Measurements from ENCODE around the gene CROCC2. TPM values are rescaled to one million over a fixed set of nuclear protein-coding genes. Genes with fewer than 3 reads are reported as not detected.

The CROCC2 gene
- polyA plus RNA-seq, 1 of the 3 experiments (the other 2 are of a cell fraction): not detected

GRCh38 chr2:240981871-240982800 lies 76.0 kb downstream of the CROCC2 start:
- Histone ChIP-seq H3K9me3 (no peaks in the 10 kb centered on the region), H3K4me3 (ENCODE audit: low read depth in 2 of 2, low read length in 1 of 2) (no peak overlapping the region), H3K79me2 (ENCODE audit: insufficient read depth) (no peaks in the 10 kb centered on the region), H3F3A (replicated peaks; ENCODE audit: insufficient read depth) (no peaks in the 10 kb centered on the region), H3K9me2 (no peaks in the 10 kb centered on the region), H3K36me3 (replicated peaks in 1 of 2; ENCODE audit: control insufficient read depth in 1 of 2, insufficient read depth in 2 of 2, low read length in 1 of 2) (no peaks in the 10 kb centered on the region), H3K9ac (no peak overlapping the region), H3K4me1 (ENCODE audit: control insufficient read depth in 1 of 2, insufficient read depth in 2 of 2, low read depth in 1 of 2, low read length in 1 of 2) (peaks cover 0 to 5% of the 10 kb centered on the region in 2 experiments; a peak in 1 of 4 replicates), H3K4me2 (no peak overlapping the region), H2AFZ (ENCODE audit: low read depth) (no peak overlapping the region), H4K20me1 (ENCODE audit: insufficient read depth) (no peaks in the 10 kb centered on the region), H3K27ac (ENCODE audit: low read depth in 2 of 2, low read length in 1 of 2) (no peak overlapping the region), H3K27me3 (ENCODE audit: insufficient read depth) (no peaks in the 10 kb centered on the region)
- no peak for DNase-seq
- CTCF ChIA-PET: interaction anchor here (1.1 to 2.8 kb wide), 7 partner anchors 10 to 96 kb away, joined by 3 to 17 read pairs (median 11); no protein-coding TSS in a partner anchor
- no peak for TF ChIP-seq EZH2phosphoT487 (IDR thresholded peaks at IDR 0.05; ENCODE audit: borderline replicate concordance, low read depth)
- no peak for TF ChIP-seq MEF2A (IDR thresholded peaks at IDR 0.05; ENCODE audit: borderline replicate concordance, low read depth)
- no peak for TF ChIP-seq USF1 (IDR thresholded peaks at IDR 0.05; ENCODE audit: borderline replicate concordance, low read depth)
- TF ChIP-seq FOXM1 (IDR thresholded peaks at IDR 0.05; ENCODE audit: low read depth): no peak
- no peak for TF ChIP-seq TCF12 (IDR thresholded peaks at IDR 0.05)
- TF ChIP-seq GABPA (IDR thresholded peaks at IDR 0.05; ENCODE audit: low read depth): no peak
- TF ChIP-seq EP300 (IDR thresholded peaks at IDR 0.05; ENCODE audit: borderline replicate concordance in 1 of 2, low read depth in 1 of 2, low read length in 1 of 2): no peak
- TF ChIP-seq GATA2 (CRISPR knock-in tag; IDR thresholded peaks at IDR 0.05): no peak
- no peak for TF ChIP-seq RXRA (IDR thresholded peaks at IDR 0.05; ENCODE audit: borderline replicate concordance, low read depth)
- 51% methylated on average over 11 of the region's 25 CpGs for WGBS (ENCODE audit: low lambda C conversion rate)
- POLR2A ChIA-PET: interaction anchor here (1.0 kb wide), 1 partner anchor 9 kb away, joined by 3 read pairs; no protein-coding TSS in a partner anchor

- H3K9me2 ChIP-seq: no peaks in the 10 kb centered on the region
- WGBS (ENCODE audit: low lambda C conversion rate): 64% methylated on average over 7 of the region's 8 CpGs
- POLR2A ChIA-PET: no interaction called here
- no peaks in the 10 kb centered on the region for H3K79me2 ChIP-seq (ENCODE audit: insufficient read depth)
- H3F3A ChIP-seq (replicated peaks; ENCODE audit: insufficient read depth): no peaks in the 10 kb centered on the region
- H3K4me2 ChIP-seq: no peak overlapping the region
- H3K36me3 ChIP-seq (replicated peaks in 1 of 2; ENCODE audit: control insufficient read depth in 1 of 2, insufficient read depth in 2 of 2, low read length in 1 of 2): no peaks in the 10 kb centered on the region
- no peaks in the 10 kb centered on the region for H3K9me3 ChIP-seq
- peaks cover 0 to 5% of the 10 kb centered on the region in 2 experiments; a peak in 2 of 4 replicates for H3K4me1 ChIP-seq (ENCODE audit: control insufficient read depth in 1 of 2, insufficient read depth in 2 of 2, low read depth in 1 of 2, low read length in 1 of 2)
- no peak overlapping the region for H3K27ac ChIP-seq (ENCODE audit: low read depth in 2 of 2, low read length in 1 of 2)
- CTCF ChIA-PET: interaction anchor here (0.8 to 2.8 kb wide), 16 partner anchors 9 to 318 kb away, joined by 3 to 17 read pairs (median 4); no protein-coding TSS in a partner anchor
- no peaks in the 10 kb centered on the region for H3K27me3 ChIP-seq (ENCODE audit: insufficient read depth)
- DNase-seq: no peak
- H4K20me1 ChIP-seq (ENCODE audit: insufficient read depth): no peaks in the 10 kb centered on the region
- no peak overlapping the region for H3K4me3 ChIP-seq (ENCODE audit: low read depth in 2 of 2, low read length in 1 of 2)
- H3K9ac ChIP-seq: no peak overlapping the region
- no peak overlapping the region for H2AFZ ChIP-seq (ENCODE audit: low read depth)
- no peak for TF ChIP-seq NRF1 (IDR thresholded peaks at IDR 0.05; ENCODE audit: low read depth, low read length)
- no peak for TF ChIP-seq SIN3A (IDR thresholded peaks at IDR 0.05; ENCODE audit: borderline replicate concordance, low read depth, low read length)
- TF ChIP-seq FOXM1 (IDR thresholded peaks at IDR 0.05; ENCODE audit: low read depth): no peak
- no peak for TF ChIP-seq MXI1 (IDR thresholded peaks at IDR 0.05; ENCODE audit: low read depth, low read length)
- no peak for TF ChIP-seq GABPA (IDR thresholded peaks at IDR 0.05; ENCODE audit: low read depth)
- no peak for TF ChIP-seq ZBTB33 (IDR thresholded peaks at IDR 0.05; ENCODE audit: borderline replicate concordance, low read depth)
- TF ChIP-seq TEAD4 (IDR thresholded peaks at IDR 0.05; ENCODE audit: borderline replicate concordance, insufficient read depth): no peak
- TF ChIP-seq USF1 (IDR thresholded peaks at IDR 0.05; ENCODE audit: borderline replicate concordance, low read depth): no peak
- no peak for TF ChIP-seq PBX3 (IDR thresholded peaks at IDR 0.05)
- TF ChIP-seq RXRA (IDR thresholded peaks at IDR 0.05; ENCODE audit: borderline replicate concordance, low read depth): no peak
- no peak for TF ChIP-seq FOSL2 (IDR thresholded peaks at IDR 0.05; ENCODE audit: borderline replicate concordance, low read depth)
- TF ChIP-seq EP300 (IDR thresholded peaks at IDR 0.05; ENCODE audit: borderline replicate concordance in 1 of 2, low read depth in 1 of 2, low read length in 1 of 2): no peak
- no peak for TF ChIP-seq CHD2 (IDR thresholded peaks at IDR 0.05; ENCODE audit: low read length, partially characterized antibody)
- TF ChIP-seq POLR2AphosphoS5 (IDR thresholded peaks at IDR 0.05; ENCODE audit: low read depth, low read length): no peak
- TF ChIP-seq ELF1 (IDR thresholded peaks at IDR 0.05): no peak
Observed at GRCh38 chr2:240982821-240983281, 76.7 kb downstream of the CROCC2 start.
